ENCODE data around the gene NOC2L.

DNA sequence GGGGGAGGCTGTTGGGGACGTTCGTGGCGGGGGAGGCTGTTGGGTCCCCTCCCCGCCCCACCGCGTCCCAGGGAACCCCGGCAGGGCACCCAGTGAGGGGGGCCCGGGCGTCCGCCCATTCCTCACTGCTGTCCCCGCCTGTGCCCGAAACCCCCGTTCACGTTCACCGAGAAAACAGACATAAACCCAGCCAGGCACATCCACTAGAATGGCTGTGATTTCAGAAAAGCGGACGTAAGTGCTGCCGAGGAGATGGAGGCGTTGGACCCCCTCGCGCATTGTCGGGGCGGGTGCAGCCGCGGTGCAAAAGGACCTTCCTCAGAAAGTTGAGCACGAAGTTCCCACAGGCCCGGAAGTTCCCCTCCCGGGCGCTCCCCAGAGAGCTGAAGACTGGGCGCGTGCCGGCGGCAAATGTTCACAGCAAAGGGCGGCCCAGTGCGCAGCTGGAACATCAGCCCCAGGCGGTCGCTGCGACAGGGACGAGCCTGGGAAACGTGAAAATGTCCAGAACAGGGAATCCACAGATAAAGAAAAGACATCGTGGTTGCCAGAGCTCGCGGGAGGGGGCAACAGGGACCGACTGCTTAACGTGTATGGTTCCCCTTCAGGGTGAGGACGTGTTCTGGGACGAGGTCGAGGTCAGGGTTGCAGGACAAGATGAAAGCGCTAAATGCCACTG lies 53.8 kb downstream of the NOC2L start:
- TF ChIP-seq POLR2A (IDR thresholded peaks at IDR 0.05; ENCODE audit: low read length) (no peak), GATA1 (IDR thresholded peaks at IDR 0.05; ENCODE audit: low read depth, low read length) (no peak)
